ELR (cell line): ENCODE results near the gene BLMH.
"Not testable (repeated sequence)": the region's sequence is repeated elsewhere in the genome, so short reads cannot be mapped to it uniquely, and the experiment has no call there.

Source experiments
- DNase-seq: peaks from one replicate; pipeline ENCODE4 v3.0.0-alpha.2; 2015; ENCODE audit warnings: low read depth

Gene BLMH

DNA sequence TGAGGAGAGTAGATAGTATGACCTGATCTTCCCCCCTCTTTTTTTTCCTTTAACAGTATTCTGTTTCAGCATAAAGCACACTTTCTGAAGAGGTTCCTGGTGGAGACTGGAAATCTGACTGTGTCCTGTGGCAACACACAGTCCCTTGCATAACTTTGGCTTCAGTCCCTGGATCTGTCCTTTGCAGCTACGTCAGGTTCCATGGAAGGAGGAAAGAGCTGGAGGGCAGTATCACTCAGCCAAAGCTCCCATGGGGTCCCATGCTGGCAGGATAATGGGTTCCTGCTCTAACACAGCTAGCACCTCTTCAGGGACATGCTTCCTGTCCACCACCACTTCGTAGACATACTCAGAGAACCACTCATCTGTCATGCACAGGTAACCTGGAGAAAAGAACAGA lies 43.0 kb downstream of the BLMH start:
- no peak for DNase-seq

DNA sequence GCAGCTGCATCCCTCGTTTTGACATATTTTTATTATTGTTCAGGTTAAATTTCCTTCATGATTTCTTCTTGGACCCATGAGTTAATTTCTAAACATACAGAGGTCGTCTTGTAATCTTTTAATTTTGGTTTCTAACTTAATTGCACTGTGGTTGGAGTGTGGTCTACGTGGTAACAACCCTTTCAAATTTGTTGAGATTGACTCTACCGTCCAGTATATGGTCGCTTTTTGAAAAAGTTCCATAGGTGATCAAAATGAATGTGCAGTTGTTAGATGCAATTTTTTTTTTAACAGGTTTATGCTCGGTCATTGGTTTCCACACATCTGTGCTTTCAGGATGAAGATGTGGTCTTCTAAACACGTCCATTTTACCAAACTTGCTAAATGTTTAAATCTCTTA lies 45.3 kb downstream of the BLMH start:
- no peak for DNase-seq

DNA sequence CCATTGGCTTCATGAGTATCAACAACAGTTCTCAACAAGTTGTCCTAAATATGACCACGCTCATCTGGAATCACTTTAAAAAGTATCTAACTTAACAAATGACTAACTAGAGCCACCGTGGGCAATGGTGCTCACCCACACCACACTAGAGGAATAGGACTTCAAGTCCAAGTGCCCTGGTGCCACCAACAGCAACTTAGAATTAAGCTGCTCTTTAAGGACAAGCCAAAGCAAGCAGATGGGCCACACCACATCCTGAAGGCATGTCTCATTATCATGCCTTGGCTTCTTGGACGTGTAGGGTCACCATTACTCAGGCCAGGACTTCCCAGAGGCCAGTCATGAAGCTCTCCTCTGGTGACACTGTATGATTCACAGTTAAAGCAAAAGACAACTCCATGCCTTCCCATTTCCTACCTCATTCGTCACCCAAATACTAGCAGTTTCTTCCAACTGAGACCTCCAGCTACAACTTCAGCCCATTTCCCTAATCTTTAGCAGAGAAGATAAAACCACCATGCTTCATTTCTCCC lies 46.8 kb downstream of the BLMH start:
- DNase-seq = peak; percentile 94

- DNase-seq = no peak
Measured at GRCh38 chr17:30243568-30243967, 48.2 kb downstream of the BLMH start.

DNA sequence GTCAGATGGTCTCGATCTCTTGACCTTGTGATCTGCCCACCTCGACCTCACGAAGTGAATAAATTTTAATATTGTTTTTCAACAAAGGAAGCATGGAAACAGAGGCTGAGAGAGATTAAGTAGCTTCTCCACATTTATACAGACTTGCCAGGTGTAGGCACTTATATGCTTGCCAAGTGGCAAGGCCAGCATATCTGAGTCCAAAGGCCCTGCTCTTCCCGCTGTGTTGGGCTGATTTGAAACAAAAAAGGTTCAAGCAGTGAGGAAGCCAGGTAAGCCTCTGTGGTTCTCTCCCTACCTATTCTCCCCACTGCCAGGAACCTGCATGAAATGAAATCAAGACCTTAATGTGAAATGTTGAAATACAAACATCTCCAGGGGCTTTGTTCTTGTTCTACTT lies 48.7 kb downstream of the BLMH start:
- DNase-seq = no peak

DNA sequence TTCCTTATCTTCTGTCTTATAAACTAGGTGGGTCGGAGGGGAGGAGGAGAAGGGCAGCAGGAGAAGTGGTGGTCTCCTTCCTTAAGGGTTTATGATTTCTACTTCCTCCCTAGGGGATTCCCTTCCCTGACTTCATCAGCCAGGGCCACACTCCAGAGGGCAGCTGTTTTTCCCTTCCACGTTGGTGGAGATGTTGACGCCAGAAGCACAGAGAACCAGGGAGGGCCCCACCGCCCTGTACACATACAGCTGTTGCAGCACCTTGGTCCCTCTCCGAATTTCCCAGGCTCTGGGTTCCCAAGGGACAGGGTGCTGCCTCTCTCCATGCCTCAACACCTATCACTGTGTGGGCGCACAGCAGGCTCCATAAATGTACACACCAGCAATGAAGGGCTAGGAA lies 50.7 kb downstream of the BLMH start:
- no peak for DNase-seq

- no peak for DNase-seq
Measured at GRCh38 chr17:30240177-30240576, 51.6 kb downstream of the BLMH start.

DNA sequence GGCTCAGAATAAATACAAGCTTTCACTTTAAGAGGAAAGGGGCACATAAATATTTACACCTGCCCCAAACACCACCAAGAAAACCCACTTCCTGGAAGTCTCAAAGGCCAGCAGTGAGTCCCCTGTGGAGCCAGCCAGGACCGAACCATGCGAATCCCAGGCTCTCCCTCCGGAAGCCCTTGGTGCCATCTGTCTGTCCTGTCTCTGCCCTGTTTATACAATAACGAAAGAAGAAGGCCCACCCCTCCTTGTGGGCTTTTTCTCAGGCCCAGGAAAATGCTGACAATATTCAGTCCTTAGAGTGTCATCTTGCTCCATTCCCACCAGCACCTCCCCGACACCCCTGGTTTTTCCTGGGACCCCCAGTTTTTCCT lies 52.7 kb downstream of the BLMH start:
- no peak for DNase-seq

DNA sequence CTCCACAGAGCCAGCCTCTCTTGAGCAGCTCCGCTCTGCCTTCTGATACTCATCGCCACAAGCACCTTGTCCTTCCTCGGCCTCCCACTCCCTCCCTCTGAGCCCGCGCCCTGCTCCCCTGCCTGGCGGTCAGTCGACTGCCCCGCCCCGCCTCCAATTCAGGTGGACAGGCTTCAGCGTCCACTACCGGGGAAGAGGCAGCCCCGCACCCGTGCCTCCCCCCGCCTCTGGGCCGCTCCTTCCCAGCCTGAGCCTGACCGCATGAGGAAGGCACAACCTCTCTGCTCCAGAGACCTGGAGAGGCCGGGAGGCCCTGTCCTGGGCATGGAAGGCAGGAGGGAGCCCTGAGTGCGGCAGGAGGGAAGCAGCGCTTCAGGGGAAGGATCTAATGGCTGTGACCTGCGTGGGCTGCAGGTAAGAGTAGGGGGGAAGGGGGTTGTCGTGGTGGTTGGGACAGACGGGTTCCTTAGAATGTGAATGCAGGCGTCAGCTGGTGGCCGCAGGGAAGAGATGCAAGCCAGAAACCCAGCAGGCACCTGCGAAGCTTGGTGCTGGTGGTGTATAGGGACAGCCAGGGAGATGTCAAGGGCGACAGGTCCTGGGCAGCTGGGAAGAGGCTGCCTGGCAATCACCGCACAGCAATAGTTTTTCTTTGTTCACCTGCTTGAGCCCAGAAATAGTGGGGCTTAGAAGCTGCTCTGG lies 53.2 kb downstream of the BLMH start:
- no peak for DNase-seq

GRCh38 chr17:30238003-30238344 lies 53.8 kb downstream of the BLMH start:
- no peak for DNase-seq

GRCh38 chr17:30237296-30238002 lies 54.3 kb downstream of the BLMH start:
- DNase-seq = no peak

- DNase-seq = peak; percentile 62
Measured at GRCh38 chr17:30236766-30237165, 55.0 kb downstream of the BLMH start.

- no peak for DNase-seq
Measured at GRCh38 chr17:30236297-30236624, 55.5 kb downstream of the BLMH start.

- peak; percentile 13 for DNase-seq
Measured at GRCh38 chr17:30235386-30236296, 56.1 kb downstream of the BLMH start, which contains the start of gene SLC6A4. SLC6A4 (minus strand) TSS chr17:30235697; CDS start chr17:30221958, 13,739 bp downstream.

DNA sequence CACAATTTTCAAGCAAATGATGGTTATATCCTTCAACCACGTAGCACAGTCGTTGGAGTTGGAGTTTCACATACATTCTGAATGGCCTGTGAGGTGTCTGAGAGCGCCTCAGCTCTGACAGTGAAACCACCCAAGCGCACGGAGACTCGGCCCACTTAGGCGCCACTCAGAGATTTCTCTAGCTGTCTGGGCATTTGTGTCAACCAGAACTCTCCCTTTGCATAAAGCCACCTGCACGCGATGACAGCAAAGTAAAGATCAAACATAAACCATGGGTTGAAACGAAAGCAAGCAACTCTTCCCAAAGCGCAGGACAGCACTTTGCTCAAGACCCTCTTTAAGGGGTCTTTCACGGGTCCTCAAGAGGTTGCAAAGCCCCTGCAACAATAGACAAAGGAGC lies 56.8 kb downstream of the BLMH start:
- DNase-seq = no peak

- DNase-seq = no peak
Measured at GRCh38 chr17:30234296-30234695, 57.4 kb downstream of the BLMH start.

DNA sequence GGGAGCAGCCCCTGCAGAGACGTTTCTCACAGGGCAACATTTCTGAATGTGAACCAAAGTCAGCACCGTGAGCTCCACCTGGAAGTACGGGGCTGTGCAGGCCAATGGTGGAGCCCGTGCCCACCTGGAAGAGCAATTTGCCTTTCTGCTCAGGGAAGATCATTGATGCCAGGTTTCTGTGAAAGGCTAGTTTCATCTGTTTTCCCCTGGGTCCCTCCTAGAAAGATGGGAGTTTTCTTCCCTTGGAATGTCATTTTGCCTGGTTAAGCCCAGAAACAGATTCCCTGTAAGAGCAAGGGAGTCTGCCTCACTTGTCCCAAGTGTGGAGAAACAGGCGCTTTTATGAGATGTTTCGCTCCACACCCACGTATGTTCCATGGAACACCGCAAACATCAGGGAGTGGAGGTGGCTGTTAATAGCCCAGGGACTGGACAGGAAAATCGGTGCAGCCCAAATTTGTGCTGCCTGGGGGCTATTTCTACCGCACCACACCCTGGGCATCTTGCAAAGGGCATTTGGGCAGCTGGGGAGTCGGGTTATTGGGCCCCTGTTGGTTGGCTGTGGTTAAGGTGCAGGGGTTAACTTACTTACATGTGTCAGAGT lies 58.8 kb downstream of the BLMH start:
- DNase-seq = no peak

DNA sequence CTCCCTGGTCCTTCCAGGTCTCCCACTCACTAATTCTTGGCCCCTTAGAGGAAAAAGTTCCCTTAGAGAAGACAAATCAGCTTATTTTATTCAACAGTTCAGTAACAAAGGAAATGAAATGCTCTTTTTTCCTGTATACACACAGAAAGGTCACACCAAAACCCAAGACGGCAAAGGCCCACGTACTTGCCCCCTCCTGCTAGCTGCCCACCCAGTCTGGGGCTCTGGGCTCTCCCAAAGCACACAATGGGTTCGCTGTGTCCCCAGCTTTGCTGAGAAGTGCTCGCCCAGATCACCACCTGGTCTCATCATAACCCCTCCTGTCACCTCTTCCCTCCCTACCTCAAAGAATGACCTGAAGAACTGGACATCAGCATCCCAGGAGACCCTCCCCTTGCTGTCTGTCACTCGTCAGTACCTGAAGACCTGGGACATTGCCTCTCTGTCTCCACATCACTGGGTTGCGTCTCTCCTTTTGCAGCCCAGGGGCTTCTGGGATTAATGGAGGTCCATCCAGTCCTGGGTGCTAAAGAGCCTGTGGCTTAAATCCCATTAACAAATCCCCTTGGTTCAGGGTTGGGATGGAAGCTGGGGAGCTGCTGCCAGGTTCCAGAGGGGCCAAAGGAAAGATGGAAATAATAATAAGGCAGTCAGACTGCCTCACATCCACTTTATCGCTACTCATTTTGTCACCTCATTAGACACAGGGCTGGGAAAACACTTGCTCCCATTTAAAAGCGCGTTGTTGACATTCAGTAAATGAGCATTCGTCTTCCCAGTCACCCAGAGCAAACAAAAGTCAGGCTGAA lies 59.5 kb downstream of the BLMH start:
- no peak for DNase-seq

- peak; percentile 32 for DNase-seq
Measured at GRCh38 chr17:30230596-30231125, 61.1 kb downstream of the BLMH start.

DNA sequence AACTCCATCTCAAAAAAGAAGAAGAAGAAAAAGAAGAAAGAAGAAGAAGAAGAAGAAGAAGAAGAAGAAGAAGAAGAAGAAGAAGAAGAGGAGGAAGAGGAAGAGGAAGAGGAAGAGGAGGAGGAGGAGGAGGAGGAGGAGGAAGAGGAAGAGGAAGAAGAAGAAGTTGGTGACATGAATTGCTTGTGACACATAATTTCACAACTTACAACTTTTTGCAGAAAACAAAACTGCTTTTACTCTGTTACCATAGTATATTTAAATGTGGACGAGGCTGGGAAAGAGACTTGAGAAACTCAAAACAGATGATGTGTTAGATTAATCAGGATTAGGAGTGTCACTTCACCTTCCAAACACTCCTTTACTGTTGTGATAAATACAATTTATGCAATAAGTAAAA lies 61.7 kb downstream of the BLMH start:
- DNase-seq = not testable (repeated sequence)

- no peak for DNase-seq
Measured at GRCh38 chr17:30229012-30229411, 62.7 kb downstream of the BLMH start.
